GM10847 (cell line): ENCODE data around the gene GTF2E1.

ENCODE experiments used
- POLR2A ChIP-seq: IDR thresholded peaks from 2 replicates; pipeline ENCODE4 v1.6.1; 2011; ENCODE audit not compliant: insufficient read length; ENCODE audit errors: extremely low read depth

Gene GTF2E1

DNA sequence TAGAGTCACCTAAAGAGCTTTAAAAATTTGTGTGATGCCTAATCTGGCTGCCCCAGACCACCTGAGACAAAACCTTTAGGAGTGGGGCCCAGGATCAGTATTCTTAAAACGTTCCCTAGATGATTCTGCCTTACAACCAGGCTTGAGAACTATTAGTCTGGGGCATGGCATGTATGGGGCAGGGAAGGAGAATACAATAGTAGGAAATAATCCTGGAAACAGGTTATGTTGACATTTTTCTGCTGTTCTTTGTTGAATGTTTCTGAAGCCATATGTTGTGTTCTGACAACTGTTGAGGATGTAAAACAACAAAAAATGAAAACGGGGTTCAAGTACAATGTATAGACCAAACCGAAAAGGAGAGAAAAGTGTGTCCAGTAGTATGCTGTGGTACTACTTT, 2.9 kb downstream of the GTF2E1 start:
- TF ChIP-seq POLR2A = no peak

DNA sequence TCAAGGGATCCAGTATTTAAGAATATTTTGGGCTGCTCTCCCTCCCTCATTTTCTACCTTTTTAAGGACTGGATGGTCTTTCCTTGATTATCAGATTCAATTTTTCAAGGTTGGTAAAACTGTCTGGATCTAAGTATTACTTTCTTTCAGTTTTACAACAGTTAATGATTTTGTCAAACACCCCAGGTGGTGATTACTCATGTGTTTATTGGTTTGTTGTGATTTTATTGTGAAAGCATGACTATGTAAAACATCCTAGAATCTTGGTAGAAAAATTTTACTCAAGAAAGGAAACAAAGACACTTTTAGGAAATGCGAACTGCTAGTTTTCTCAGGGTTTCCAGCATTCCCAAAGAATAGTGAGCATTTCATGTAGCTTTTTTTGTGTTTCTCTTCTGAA, 7.3 kb downstream of the GTF2E1 start:
- TF ChIP-seq POLR2A = no peak

GRCh38 chr3:120752230-120752629, 9.7 kb downstream of the GTF2E1 start:
- no peak for TF ChIP-seq POLR2A

- no peak for TF ChIP-seq POLR2A
Measured at GRCh38 chr3:120752865-120753264, 10.3 kb downstream of the GTF2E1 start.

DNA sequence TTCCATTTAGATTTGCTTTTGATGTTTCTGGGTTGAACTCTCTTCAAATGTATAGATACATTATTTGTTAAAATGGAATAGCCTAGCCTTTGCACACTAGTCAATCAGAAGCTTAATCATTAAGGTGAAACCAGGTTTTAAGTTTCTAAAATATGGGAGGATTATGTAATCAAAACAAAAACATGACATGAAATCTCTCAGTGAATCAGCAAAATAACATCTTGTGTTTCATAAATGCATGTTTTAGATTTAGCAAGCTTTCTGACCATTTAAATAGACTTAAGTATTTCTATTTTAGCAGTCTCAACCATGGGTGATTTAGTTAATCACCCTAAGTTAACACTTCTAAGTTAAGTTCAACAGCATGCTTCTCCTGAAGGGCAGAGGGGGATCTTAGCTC, 11.3 kb downstream of the GTF2E1 start:
- TF ChIP-seq POLR2A = no peak

- no peak for TF ChIP-seq POLR2A
Measured at GRCh38 chr3:120756061-120756460, 13.5 kb downstream of the GTF2E1 start.

GRCh38 chr3:120762615-120763014, 20.1 kb downstream of the GTF2E1 start:
- no peak for TF ChIP-seq POLR2A

GRCh38 chr3:120763601-120764000, 21.1 kb downstream of the GTF2E1 start:
- TF ChIP-seq POLR2A = no peak

DNA sequence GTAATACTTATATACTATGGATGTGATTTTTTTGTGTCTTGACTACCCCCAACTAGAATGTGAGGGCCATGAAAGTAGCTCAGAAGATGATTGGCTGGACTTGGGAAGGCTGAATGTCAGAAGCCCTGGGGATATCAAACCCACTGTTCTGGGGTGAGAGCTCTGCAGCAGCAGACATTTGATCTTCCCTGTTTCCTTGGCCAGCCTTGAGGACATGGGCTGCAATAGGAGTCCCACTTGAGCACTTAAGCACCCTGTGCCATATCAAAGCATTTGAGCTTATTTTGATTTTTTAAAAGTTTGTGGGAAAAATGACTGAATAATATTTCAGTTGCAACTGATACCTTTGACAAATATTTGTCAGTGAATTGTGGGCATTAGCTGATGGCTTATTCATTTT, 21.7 kb downstream of the GTF2E1 start:
- no peak for TF ChIP-seq POLR2A

GRCh38 chr3:120765830-120766493, 23.4 kb downstream of the GTF2E1 start:
- TF ChIP-seq POLR2A = no peak

- no peak for TF ChIP-seq POLR2A
Measured at GRCh38 chr3:120766576-120766975, 24.0 kb downstream of the GTF2E1 start.

GRCh38 chr3:120767106-120767505, 24.6 kb downstream of the GTF2E1 start:
- no peak for TF ChIP-seq POLR2A

DNA sequence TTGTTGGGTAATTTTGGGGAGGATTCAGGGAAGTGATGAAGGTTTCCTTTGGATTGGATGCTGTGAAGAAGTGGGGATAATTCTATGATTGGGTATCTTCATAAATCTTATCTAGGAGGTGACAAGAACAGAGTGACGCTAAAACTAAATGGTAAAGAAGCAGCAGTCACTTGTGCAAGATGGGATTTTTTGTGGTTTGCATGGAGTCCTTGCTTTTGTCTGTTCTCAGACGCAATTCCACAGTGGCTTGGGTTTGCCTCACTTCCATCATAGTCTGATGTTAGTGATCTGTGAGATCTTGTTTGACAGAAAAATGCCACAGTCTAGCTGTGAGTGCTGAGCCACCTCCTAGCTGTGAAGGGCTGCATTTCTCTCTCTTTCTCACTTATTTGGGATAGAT, 26.9 kb downstream of the GTF2E1 start:
- TF ChIP-seq POLR2A = no peak

GRCh38 chr3:120770891-120771290, 28.3 kb downstream of the GTF2E1 start:
- no peak for TF ChIP-seq POLR2A

DNA sequence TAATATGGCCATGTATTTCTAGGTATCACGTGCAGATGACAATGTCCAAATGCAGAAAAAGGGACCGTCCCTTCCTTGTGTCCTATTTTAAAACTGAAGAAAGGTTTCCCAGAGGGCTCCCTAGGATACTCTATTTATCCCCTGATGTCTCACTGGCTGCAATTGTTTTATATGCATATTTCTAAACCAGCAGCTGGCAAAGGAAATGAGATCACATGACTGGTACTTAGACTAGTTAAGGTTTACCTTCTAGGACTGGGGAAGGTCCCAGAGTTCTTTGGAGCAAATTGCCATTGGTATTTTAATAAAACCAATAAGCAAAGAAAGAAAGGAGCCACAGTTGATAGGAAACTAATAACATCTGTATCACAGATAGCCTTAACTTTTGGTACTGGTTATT, 29.5 kb downstream of the GTF2E1 start:
- no peak for TF ChIP-seq POLR2A

DNA sequence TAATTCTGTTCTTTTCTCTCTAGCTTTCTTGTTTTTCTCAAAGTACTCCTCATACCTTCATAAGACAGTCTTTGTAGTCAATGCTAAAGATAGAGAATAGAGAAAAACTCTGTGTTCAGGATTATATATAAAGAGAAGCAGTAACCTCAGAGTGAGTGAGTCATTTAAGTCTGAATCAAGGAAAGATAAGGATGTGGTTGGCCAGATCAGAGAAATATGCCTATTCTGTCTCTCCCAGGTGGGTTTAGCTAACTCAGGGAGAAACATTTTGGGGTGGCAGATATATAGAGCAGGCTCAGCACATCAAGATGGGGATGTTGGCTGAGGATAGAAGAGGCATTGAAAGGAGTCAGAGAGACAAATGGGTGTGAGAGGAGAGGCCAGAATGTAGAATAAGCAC, 31.4 kb downstream of the GTF2E1 start:
- no peak for TF ChIP-seq POLR2A

GRCh38 chr3:120775411-120775810, 32.9 kb downstream of the GTF2E1 start:
- no peak for TF ChIP-seq POLR2A

GRCh38 chr3:120778776-120779175, 36.2 kb downstream of the GTF2E1 start:
- TF ChIP-seq POLR2A = no peak

DNA sequence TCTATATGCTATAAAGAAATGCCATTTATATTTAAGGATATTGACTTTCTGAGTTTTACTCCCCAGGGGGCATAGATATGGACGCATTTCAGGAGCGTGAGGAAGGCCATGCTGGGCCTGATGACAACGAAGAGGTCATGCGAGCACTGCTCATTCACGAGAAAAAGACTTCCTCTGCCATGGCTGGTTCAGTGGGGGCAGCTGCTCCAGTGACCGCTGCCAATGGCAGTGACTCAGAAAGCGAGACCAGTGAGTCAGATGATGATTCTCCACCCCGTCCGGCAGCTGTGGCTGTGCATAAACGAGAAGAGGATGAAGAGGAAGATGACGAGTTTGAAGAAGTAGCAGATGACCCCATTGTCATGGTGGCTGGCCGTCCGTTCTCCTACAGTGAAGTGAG, 38.4 kb downstream of the GTF2E1 start:
- no peak for TF ChIP-seq POLR2A
